Nephron (organoid): ENCODE measurements around the gene TCP11X2.
"Not testable (repeated sequence)": the region's sequence is repeated elsewhere in the genome, so short reads cannot be mapped to it uniquely, and the experiment has no call there.

Source experiments
- H3K27ac Mint-ChIP-seq, 3 experiments: 2 replicates each; pipeline ENCODE4 v1.8.0; 2020; ENCODE audit warnings: mixed read lengths in 3 of 3, mild to moderate bottlenecking in 2 of 3, moderate library complexity in 1 of 3
- H3K27me3 Mint-ChIP-seq: 2 replicates; pipeline ENCODE4 v1.8.0; 2021; ENCODE audit warnings: low read depth, mild to moderate bottlenecking, moderate library complexity, mixed read lengths
- H3K36me3 Mint-ChIP-seq: 2 replicates; pipeline ENCODE4 v1.8.0; 2020; ENCODE audit warnings: low read depth, mixed read lengths
- H3K4me1 Mint-ChIP-seq: 2 replicates; pipeline ENCODE4 v1.8.0; 2020; ENCODE audit warnings: mixed read lengths
- H3K4me3 Mint-ChIP-seq, 3 experiments: 2 replicates each; pipeline ENCODE4 v1.8.0; 2020; ENCODE audit warnings: mild to moderate bottlenecking in 3 of 3, mixed read lengths in 3 of 3, moderate library complexity in 2 of 3
- H3K9me3 Mint-ChIP-seq: 2 replicates; pipeline ENCODE4 v1.8.0; 2020; ENCODE audit warnings: mixed read lengths
- TF ChIP-seq, protein P1 (sequence below), 3 experiments: fragments of 200-600 bp; sonication (generic); IDR thresholded peaks; one replicate each; pipeline ENCODE4 v1.5.0; 2021; ENCODE audit warnings: antibody characterized with exemption in 3 of 3; ENCODE audit not compliant: unreplicated experiment in 3 of 3

Gene TCP11X2

GRCh38 chrX:102471762-102472220 is at the start of gene TCP11X2:
Gene TCP11X2, minus strand, starts transcription at chrX:102471812.
- H3K4me1 Mint-ChIP-seq, H3K36me3 Mint-ChIP-seq, H3K4me3 Mint-ChIP-seq, H3K9me3 Mint-ChIP-seq, H3K27me3 Mint-ChIP-seq, H3K27ac Mint-ChIP-seq: not testable (repeated sequence)

GRCh38 chrX:102517326-102517725 is 45.7 kb upstream of the TCP11X2 start:
- H3K4me3 Mint-ChIP-seq, result peak overlapping the region; percentile 90 to 94 (median 93)
- H3K9me3 Mint-ChIP-seq, result peaks cover 2% of the 10 kb centered on the region
- peaks cover 22% of the 10 kb centered on the region for H3K36me3 Mint-ChIP-seq
- H3K27ac Mint-ChIP-seq, result peak overlapping the region in 1 of 3 experiments; percentile 12
- H3K27me3 Mint-ChIP-seq, result no peaks in the 10 kb centered on the region
- H3K4me1 Mint-ChIP-seq, result no peaks in the 10 kb centered on the region
- TF ChIP-seq, protein P1, sequence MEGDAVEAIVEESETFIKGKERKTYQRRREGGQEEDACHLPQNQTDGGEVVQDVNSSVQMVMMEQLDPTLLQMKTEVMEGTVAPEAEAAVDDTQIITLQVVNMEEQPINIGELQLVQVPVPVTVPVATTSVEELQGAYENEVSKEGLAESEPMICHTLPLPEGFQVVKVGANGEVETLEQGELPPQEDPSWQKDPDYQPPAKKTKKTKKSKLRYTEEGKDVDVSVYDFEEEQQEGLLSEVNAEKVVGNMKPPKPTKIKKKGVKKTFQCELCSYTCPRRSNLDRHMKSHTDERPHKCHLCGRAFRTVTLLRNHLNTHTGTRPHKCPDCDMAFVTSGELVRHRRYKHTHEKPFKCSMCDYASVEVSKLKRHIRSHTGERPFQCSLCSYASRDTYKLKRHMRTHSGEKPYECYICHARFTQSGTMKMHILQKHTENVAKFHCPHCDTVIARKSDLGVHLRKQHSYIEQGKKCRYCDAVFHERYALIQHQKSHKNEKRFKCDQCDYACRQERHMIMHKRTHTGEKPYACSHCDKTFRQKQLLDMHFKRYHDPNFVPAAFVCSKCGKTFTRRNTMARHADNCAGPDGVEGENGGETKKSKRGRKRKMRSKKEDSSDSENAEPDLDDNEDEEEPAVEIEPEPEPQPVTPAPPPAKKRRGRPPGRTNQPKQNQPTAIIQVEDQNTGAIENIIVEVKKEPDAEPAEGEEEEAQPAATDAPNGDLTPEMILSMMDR (IDR thresholded peaks at IDR 0.05; ENCODE audit: unreplicated experiment in 3 of 3), result no peak

GRCh38 chrX:102515975-102516941 is 44.6 kb upstream of the TCP11X2 start, which contains the start of gene TMSB15A:
Gene TMSB15A, minus strand, starts transcription at chrX:102516739.
- TF ChIP-seq, protein P1 (IDR thresholded peaks at IDR 0.05; ENCODE audit: unreplicated experiment in 3 of 3), result no peak
- Mint-ChIP-seq H3K9me3 (peaks cover 2% of the 10 kb centered on the region), H3K27me3 (no peaks in the 10 kb centered on the region), H3K27ac (peak within 1 kb of the TSS; percentile 52 to 92 (median 91)), H3K4me3 (peak within 1 kb of the TSS; percentile 90 to 94 (median 93)), H3K36me3 (peaks cover 22% of the 10 kb centered on the region), H3K4me1 (no peaks in the 10 kb centered on the region)

GRCh38 chrX:102514536-102514935 is 42.9 kb upstream of the TCP11X2 start:
- Mint-ChIP-seq H3K9me3 (peaks cover 2% of the 10 kb centered on the region), H3K27ac (no peak overlapping the region), H3K36me3 (peaks cover 22% of the 10 kb centered on the region), H3K27me3 (no peaks in the 10 kb centered on the region), H3K4me1 (no peaks in the 10 kb centered on the region), H3K4me3 (no peak overlapping the region)
- TF ChIP-seq, protein P1 (IDR thresholded peaks at IDR 0.05; ENCODE audit: unreplicated experiment in 3 of 3), result no peak

DNA sequence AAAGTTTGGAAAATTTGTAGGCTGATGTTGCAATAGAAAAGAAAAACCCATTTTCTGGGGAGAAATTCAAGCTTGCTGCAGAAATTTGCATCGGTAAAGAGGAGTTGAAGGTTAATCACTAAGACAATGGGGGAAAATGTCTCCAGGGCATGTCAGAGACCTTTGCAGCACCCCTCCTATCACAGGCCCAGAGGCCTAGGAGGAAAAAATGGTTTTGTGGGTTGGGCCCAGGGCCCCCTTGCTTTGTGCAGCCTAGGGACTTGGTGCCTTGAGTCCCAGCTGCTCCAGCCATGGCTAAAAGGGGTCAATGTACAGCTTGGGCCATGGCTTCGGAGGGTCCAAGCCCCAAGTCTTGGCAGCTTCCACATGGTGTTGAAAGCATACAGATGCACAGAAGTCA is 27.1 kb upstream of the TCP11X2 start:
- Mint-ChIP-seq H3K9me3 (peaks cover 14% of the 10 kb centered on the region), H3K4me1 (no peaks in the 10 kb centered on the region)
- TF ChIP-seq, protein P1 (IDR thresholded peaks at IDR 0.05; ENCODE audit: unreplicated experiment in 3 of 3), result no peak

GRCh38 chrX:102491766-102492165 is 20.2 kb upstream of the TCP11X2 start:
- Mint-ChIP-seq H3K36me3 (no peaks in the 10 kb centered on the region), H3K27me3 (no peaks in the 10 kb centered on the region), H3K4me1 (no peaks in the 10 kb centered on the region), H3K4me3 (no peak overlapping the region), H3K27ac (no peak overlapping the region), H3K9me3 (peaks cover 6% of the 10 kb centered on the region)
- TF ChIP-seq, protein P1 (IDR thresholded peaks at IDR 0.05; ENCODE audit: unreplicated experiment in 3 of 3), result no peak

More for the DNA sequence above, 27.1 kb upstream of the TCP11X2 start:
- H3K36me3 Mint-ChIP-seq, result no peaks in the 10 kb centered on the region
- peaks cover 5% of the 10 kb centered on the region for H3K27me3 Mint-ChIP-seq
- no peak overlapping the region for H3K4me3 Mint-ChIP-seq
- no peak overlapping the region for H3K27ac Mint-ChIP-seq

GRCh38 chrX:102478765-102479164 is 7.2 kb upstream of the TCP11X2 start:
- H3K27ac Mint-ChIP-seq, H3K27me3 Mint-ChIP-seq, H3K9me3 Mint-ChIP-seq, H3K4me1 Mint-ChIP-seq, H3K36me3 Mint-ChIP-seq, H3K4me3 Mint-ChIP-seq: not testable (repeated sequence)

DNA sequence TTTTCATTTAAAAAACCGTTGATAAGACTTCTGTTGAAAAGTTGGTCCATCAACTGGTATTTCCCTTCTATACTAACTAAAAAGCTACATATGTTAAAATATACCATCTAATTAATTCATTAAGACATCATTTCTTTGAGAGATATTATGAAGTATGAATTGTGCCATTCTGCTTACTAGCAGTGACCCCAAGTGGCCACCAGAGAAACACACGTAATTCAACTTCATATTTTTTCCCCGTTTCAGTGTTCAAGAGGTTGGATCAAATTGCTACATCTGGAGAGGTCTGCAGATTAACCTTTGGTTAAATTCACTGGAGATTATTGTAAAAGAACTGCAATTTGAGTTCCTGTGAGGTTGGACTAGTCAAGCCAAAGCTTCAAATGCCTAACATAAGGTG is 1.4 kb downstream of the TCP11X2 start:
- not testable (repeated sequence) for H3K9me3 Mint-ChIP-seq, H3K36me3 Mint-ChIP-seq, H3K27me3 Mint-ChIP-seq, H3K4me1 Mint-ChIP-seq, H3K4me3 Mint-ChIP-seq, H3K27ac Mint-ChIP-seq

GRCh38 chrX:102458615-102459014 is 13.0 kb downstream of the TCP11X2 start:
- not testable (repeated sequence) for H3K4me1 Mint-ChIP-seq, H3K4me3 Mint-ChIP-seq, H3K36me3 Mint-ChIP-seq, H3K27me3 Mint-ChIP-seq, H3K9me3 Mint-ChIP-seq, H3K27ac Mint-ChIP-seq
